ENCODE measurements around the gene CUX1.

Gene CUX1

GRCh38 chr7:101868191-101868950 is 50.9 kb downstream of the CUX1 start:
- H3K27ac ChIP-seq: no peak overlapping the region
- H3K36me3 ChIP-seq: no peaks in the 10 kb centered on the region
- no peak for TF ChIP-seq CTCF (IDR thresholded peaks at IDR 0.05)
- H3K4me3 ChIP-seq (ENCODE audit: low read depth in 1 of 2, low read length in 1 of 2): no peak overlapping the region
- no peaks in the 10 kb centered on the region for H3K9me3 ChIP-seq
- peaks cover 2 to 10% of the 10 kb centered on the region in 2 experiments for H3K4me1 ChIP-seq (ENCODE audit: control insufficient read depth in 1 of 2, insufficient read depth in 1 of 2, low read depth in 1 of 2, low read length in 1 of 2)
- no peaks in the 10 kb centered on the region for H3K27me3 ChIP-seq

GRCh38 chr7:101869026-101869900 is 51.8 kb downstream of the CUX1 start:
- H3K9me3 ChIP-seq: no peaks in the 10 kb centered on the region
- no peaks in the 10 kb centered on the region for H3K36me3 ChIP-seq
- no peaks in the 10 kb centered on the region for H3K27me3 ChIP-seq
- H3K4me1 ChIP-seq (ENCODE audit: control insufficient read depth in 1 of 2, insufficient read depth in 1 of 2, low read depth in 1 of 2, low read length in 1 of 2): peaks cover 2 to 10% of the 10 kb centered on the region in 2 experiments
- no peak overlapping the region for H3K27ac ChIP-seq
- H3K4me3 ChIP-seq (ENCODE audit: low read depth in 1 of 2, low read length in 1 of 2): no peak overlapping the region
- TF ChIP-seq CTCF (IDR thresholded peaks at IDR 0.05): no peak

GRCh38 chr7:101869901-101870290 is 52.5 kb downstream of the CUX1 start:
- TF ChIP-seq CTCF (IDR thresholded peaks at IDR 0.05): no peak
- no peak overlapping the region for H3K4me3 ChIP-seq (ENCODE audit: low read depth in 1 of 2, low read length in 1 of 2)
- no peak overlapping the region for H3K27ac ChIP-seq
- peaks cover 3% of the 10 kb centered on the region for H3K36me3 ChIP-seq
- H3K27me3 ChIP-seq: no peaks in the 10 kb centered on the region
- H3K4me1 ChIP-seq (ENCODE audit: control insufficient read depth in 1 of 2, insufficient read depth in 1 of 2, low read depth in 1 of 2, low read length in 1 of 2): peaks cover 2 to 10% of the 10 kb centered on the region in 2 experiments
- H3K9me3 ChIP-seq: no peaks in the 10 kb centered on the region

GRCh38 chr7:101870361-101871062 is 53.1 kb downstream of the CUX1 start:
- peaks cover 4% of the 10 kb centered on the region for H3K36me3 ChIP-seq
- no peak overlapping the region for H3K4me3 ChIP-seq (ENCODE audit: low read depth in 1 of 2, low read length in 1 of 2)
- H3K9me3 ChIP-seq: no peaks in the 10 kb centered on the region
- H3K4me1 ChIP-seq (ENCODE audit: control insufficient read depth in 1 of 2, insufficient read depth in 1 of 2, low read depth in 1 of 2, low read length in 1 of 2): peaks cover 2 to 10% of the 10 kb centered on the region in 2 experiments
- peak overlapping the region; percentile 45 for H3K27ac ChIP-seq
- TF ChIP-seq CTCF (IDR thresholded peaks at IDR 0.05): no peak
- H3K27me3 ChIP-seq: no peaks in the 10 kb centered on the region

- H3K4me3 ChIP-seq (ENCODE audit: low read depth in 1 of 2, low read length in 1 of 2): no peak overlapping the region
- peaks cover 0 to 10% of the 10 kb centered on the region in 2 experiments for H3K4me1 ChIP-seq (ENCODE audit: control insufficient read depth in 1 of 2, insufficient read depth in 1 of 2, low read depth in 1 of 2, low read length in 1 of 2)
- H3K36me3 ChIP-seq: peaks cover 4% of the 10 kb centered on the region
- H3K27ac ChIP-seq: no peak overlapping the region
- no peaks in the 10 kb centered on the region for H3K27me3 ChIP-seq
- H3K9me3 ChIP-seq: no peaks in the 10 kb centered on the region
- TF ChIP-seq CTCF (IDR thresholded peaks at IDR 0.05): no peak
Observed at GRCh38 chr7:101871351-101871750, 53.9 kb downstream of the CUX1 start.

Measured in neutrophil (primary cell).